ENCODE results near the gene AFAP1L2.
"Not testable (repeated sequence)": the region's sequence is repeated elsewhere in the genome, so short reads cannot be mapped to it uniquely, and the experiment has no call there.

AFAP1L2 gene

DNA sequence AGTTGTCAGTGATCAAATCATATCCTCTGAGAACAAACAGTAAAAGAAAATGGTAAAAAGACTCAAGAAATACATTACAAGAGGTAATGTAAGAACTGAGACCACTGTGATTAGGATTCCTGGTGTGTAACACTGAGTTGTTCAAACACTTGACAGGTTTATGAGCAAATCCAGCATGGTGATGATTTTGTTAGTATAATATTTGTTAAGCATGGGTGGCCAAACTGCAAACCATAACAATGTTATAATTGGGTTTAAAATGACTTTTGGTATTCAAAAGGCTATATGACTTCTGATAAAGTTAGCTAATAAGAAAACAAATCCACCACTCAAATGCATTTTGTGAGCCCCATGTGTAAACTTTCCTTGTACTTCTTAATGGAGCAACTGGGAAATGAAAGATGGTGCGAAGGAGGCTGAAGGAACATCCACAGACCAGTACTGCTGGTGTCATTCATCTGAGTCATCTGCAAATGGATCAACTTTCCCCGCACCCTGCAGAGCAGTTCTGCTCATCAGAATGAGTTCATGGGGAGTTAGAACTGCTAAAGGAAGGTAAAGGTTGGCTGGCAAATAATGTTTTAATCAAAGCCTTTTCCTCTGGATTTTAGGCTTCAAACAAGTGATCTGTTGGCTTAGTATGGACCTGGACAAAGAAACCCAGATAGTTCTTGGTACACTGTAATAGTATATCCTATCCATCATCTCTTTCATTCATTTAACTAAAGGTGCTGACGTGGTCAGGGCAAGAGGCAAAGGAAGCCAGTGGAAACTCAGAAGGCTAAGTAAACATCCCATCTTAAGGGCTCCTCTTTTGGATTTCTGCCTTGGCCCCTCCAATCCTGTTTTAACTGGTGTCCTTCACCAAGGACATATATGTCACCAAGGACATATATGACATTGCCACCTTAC lies 45.0 kb downstream of the AFAP1L2 start:
- DNase-seq, result no peak

DNA sequence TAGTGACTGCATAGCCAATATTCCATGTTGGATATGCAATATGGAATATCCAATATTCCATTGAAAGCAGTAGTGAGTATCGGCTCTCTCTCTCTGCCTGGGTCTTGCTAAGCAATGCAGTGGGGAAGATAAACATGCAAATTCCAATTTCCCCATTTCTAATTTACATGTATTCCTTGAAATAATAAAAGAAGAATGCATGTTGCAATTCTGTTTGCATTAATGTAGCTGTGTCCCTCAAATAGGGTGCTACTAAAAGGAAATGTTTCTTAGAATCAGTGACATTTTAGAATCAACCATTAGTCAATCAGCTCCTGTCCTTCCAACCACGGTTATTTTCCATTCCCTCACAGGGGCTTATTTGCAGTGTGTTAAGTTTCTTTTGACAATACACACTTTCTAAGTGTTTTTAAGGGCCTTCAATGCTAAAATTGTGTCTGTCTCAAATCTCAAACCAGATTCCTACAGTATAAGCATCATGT lies 46.7 kb downstream of the AFAP1L2 start:
- no peak for DNase-seq

DNA sequence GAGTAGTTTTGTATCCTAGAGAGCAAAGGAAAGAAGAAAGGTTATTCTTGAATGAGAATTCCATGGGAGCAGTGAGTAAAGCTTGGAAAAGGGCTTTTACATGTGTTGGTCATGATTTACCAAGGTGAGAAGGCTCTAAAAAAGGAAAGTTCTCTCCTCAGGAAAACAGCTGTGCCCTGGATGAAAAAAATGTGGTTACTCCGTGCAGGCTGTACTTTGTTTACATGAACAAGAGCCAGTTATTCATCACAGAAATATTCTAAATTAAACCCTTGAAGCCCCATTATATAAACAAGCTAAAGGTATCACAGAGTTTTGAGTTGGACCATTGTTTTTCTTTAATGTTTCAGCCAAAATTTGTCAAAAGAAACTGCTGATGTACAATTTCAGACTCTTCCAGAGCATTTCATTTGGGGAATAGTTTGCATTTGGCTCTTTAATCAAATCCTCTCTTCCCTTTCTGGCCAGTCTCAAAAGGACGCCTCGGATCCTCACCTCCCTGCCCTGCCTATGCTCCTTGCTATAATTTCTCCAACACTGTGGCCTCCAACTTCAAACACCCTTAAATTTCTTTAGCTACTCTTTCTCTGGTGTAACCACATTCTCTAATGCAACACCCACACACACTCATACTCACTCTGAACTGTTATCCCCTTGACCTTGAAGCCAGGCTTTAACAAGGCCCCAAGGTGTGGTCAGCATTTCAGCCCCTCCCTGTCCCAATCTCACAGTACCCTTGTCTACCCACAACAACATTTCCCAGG lies 47.4 kb downstream of the AFAP1L2 start:
- DNase-seq, result no peak

DNA sequence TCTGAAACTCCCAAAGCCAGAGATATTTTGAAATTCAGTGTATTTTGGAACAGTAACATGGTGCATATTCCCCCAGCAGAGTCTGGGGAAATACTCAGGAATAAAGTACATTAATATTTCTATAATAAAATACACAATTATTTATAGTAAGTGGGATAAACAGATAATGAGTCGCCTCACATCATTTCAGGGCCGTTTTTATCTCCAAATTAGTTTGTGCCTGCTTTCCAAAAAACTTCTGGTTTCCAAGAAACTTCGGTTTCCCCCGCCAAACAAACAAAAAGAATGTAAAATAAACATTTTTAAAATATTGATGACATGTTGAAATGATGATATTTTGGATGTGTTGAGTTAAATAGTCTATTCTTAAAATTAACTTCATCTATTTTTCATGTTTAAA lies 48.2 kb downstream of the AFAP1L2 start:
- no peak for DNase-seq

DNA sequence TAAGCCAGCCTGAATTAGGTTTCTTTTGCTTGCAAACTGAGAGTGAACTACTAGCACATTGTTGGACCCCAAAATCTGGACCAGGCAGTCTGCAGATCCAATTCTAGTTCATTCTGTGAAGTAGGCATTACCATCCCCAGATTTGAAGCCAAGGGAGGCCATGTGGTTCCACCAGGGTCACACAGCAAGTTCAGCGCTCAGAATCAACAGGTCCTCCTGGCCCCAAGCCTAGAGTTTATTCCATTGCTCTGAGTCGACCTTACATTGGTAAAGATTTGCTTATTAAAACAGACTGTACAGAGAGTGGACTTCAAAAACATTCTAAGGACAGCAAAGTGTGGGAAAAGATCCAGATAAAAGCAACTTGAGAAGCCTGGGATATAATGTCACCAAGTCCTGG lies 50.9 kb downstream of the AFAP1L2 start:
- DNase-seq, result no peak

DNA sequence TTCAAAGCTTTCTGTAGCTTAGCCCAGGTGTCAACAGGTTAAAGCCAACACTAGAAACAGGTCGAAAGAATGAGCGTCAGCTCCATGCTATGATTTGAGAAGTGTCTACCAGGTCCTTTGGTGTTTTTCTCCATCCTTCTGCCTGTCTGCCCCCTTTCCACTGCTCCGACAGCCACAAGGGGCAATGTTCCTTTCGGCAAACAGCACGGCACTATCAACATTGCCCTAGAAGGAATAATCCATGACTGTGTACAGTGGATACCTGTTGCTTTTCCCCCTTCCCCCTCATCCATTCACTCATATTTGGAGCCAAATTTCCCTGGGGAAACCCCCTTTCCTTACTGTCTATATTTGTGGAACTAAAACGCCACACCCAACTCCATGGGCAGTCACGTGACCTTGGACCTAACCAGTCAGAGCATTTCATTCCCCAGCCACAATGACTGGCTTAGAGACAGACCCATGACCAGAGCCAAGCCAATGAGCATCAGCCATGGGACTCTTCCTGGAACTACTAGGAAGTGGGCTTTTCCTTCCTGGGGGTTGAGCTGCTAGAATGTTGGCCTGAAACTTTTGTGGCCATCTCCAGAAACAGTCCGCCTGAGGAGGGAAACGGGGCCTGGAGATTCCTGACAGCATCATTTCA lies 51.5 kb downstream of the AFAP1L2 start:
- DNase-seq, result no peak

DNA sequence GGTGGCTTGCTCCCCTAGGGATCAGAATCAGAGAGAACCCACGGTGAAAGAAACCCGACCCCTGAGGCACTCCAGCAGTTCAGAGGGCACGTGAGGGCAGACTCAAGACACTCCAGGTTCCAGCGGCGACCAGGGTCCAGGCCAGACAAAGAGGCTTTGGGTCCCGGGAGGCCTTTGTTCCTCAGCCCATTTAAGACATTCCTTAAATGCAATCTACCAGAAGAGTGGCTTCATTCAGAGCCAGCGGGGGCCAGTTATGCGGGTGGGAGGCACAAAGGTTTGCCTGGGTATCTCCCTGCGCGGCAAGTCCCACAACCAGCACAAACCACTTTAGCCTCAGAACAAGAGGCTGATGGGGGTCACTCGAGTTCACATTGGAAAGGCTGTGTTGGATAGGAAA lies 53.6 kb downstream of the AFAP1L2 start:
- no peak for DNase-seq

DNA sequence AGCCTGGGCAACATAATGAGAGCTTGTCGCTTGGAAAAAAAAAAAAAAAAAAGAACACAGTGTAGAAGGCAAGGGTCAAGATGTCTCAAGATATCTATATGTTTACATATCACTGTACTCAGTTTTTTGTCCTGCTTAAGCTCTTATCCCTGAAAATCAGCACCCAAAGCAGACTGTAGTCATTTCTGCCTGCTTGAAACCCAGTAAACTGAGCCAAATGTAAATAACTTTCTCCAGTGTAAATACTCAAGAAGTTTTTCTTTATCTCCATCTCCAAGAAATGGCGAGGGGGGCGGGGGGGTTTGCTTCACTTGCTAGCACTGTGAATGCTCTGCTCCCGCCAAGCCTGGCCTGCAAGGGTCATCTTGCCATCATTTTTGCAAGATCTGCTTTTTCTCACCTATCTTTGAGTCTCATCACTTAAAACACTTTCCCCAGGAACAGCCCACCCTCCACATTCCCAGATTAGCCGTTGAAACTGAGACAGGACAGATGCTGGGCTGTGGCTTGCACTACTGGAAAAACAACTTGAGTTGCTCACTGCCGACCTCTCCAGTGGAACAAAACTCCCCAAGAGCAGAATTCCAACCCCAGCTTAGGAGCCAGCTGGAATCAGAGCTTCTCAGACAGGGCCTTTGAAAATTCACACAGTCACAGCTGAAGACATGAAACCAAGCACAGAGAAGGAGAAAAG lies 54.6 kb downstream of the AFAP1L2 start:
- DNase-seq, result no peak

DNA sequence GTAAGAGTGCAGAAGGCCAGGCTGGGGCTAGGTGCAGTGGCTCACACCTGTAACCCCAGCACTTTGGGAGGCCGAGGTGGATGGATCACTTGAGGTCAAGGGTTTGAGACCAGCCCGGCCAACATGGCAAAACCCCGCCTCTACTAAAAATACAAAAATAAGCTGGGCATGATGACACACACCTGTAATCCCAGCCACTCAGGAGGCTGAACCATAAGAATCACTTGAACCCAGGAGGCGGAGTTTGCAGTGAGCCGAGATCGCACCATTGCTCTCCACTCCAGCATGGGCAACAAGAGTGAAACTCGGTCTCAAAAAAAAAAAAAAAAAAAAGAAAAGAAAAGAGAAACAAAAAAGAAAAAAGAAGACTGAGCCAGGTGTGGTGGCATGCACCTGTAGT lies 55.2 kb downstream of the AFAP1L2 start:
- DNase-seq, result not testable (repeated sequence)

DNA sequence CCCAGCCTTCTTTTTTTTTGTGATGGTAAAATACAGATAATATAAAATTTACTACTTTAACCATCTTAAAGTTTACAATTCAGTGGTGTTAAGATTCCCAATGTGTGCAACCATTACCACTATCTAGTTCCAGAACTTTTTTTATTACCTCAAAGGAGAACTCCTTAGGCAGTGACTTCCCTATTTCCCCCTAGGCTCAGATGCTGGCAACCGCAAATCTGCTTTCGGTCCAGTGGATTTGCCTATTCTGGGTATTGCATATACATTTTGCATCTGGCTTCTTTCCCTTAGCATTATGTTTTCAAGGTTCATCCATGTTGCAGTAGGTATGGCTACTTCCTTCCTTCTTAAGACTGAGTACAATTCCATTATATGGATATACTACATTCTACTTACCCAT lies 56.5 kb downstream of the AFAP1L2 start:
- no peak for DNase-seq

DNA sequence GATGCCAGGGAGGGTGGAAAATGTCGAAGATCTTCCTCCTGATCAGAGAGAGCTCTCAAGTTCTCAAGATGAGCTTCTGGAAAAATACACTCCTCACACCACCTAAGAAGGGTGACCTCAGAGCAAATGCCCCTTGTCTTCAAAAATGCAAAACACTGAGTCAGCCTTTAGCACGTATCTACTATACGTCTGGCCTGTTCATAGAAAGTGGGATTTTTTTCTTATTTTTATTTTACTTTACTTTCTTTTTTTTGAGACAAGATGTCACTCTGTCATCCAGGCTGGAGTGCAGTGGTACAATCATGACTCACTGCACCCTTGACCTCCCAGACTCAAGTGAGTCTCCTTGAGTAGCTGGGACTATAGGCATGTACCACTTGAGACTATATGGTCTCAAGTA lies 57.1 kb downstream of the AFAP1L2 start:
- DNase-seq, result no peak

DNA sequence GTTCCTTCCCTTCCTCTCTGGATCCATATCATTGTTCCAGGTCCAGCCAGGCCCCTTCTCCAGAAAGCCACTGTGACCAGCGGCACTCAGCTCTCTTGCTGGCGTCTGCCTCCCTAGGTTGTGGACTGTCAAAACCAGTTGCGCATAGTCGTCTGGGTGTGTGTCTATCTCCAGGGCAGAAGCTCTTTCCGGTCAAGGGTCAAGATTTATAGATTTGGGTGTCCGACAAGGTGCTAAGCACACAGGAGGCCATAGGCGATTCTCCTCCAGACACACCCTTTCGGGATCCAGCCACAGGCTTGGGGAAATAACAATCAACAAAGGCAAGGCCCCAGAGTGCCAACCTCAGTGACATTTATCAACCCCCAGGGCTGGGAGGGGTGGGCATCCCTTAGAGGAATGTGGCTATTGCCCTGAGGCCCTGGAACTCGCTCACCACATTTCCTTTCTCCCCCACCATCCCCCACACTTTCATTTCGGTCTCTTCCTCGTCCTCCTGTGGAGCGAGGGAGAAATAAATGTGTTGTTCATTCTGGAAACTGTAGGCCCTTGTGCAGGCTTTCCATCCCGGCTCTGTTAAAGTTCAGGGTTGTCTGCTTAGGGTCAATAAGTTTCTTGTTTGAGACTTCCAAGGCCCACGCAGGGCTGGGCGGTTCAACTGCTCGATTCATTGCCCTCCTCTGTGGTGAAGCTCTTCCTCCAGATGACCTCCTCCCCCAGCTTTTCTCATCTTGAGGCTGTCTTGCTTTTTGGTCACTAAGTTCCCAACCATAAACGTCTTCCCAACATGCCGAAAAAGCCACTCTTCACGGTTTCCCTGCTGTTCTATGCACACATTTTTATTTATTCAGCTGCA lies 57.9 kb downstream of the AFAP1L2 start:
- no peak for DNase-seq

DNA sequence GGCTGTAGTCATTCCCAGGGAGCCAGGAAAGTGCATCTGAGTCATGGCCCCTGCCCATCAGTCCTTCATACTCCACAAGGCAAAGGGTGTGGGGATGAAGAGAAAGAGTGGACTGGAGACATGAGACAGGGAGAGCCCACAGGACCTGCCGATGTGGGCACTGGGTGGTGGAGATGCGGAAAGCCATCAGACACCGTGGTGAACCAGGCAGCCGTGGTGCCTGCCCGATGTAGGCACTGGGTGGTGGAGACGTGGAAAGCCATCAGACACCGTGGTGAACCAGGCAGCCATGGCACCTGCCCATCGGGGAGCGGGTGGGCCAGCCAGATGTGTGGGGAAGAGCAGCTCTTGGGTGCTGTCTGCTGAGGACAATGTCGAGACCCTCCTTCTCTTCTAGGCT lies 58.6 kb downstream of the AFAP1L2 start:
- no peak for DNase-seq

DNA sequence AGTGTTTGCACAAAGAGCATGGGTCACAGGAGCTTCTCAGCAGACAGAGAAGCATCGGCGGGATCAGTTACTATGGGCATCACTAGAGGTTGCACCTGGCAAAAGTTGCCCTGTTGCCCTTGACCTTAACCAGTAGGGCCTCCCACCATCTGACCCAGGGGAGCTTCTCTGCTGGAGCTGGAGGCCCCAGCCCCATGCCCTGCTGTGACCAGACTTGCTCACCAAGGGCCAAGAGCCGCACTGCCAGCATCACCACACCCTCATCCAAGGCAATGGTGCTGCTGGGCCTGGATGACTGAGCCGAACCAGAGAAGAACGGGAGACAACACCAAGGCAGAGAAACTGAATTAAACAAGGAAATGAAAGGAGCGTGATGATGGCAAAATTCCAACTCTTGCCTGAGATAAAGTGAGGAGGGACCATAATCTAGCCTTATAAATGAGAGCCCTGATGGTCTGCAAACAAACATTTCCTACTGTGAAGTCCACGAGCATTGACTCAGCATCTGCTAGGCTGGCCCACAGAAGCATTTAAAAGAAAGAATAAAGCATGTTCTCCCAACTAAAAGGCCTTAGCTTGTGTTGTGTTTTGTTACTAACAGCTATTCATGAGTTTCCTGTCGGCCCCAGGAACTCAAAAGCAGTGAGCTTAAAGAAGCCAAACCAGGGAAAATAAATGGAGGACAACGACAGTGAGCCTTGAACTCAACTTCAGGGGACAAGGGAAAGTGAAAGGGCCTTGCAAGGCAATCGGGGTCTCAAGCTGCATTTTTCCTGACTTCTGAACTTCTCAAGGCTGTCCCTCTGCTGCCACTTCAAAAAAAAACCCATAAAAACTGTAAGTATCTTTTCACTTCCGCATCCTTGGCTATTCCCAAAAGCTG lies 60.4 kb downstream of the AFAP1L2 start:
- no peak for DNase-seq

DNA sequence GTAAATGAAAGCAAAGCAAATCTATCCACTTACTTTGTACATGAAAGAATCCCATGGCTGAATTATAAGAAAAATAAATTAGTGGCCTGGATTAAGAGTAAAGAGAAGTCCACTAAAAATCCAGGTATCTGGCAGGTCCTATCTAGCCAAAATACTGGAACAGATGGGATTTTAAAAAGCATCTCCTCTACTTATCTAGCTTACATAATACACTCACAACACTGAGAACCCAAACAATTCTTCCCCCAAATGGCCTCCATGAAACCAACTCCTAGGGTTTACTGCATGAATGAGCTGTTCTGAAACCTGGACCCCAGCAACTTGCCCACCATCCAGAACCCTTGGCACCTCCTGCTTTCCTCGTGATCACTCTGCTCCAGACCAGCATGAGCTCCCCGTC lies 61.3 kb downstream of the AFAP1L2 start:
- no peak for DNase-seq

DNA sequence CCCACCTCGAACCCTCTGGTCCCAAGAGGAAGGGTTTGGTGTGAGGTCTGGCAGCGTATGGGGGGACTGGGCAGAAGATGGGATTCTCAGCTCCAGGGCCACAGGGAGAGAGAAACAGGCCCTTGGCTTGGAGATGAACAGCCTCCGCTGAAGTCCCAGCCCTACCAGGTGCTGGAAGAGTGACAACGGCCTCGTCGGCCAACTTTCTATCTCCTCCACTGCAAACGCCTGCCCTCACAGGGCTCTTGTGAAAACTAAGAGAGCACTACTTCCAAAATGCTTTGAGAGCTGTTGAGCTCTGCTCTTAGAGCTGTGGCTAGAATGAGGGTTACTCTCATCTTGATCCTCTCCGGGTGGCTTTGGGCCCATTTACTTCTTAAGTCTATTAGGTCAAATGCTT lies 63.5 kb downstream of the AFAP1L2 start:
- no peak for DNase-seq

DNA sequence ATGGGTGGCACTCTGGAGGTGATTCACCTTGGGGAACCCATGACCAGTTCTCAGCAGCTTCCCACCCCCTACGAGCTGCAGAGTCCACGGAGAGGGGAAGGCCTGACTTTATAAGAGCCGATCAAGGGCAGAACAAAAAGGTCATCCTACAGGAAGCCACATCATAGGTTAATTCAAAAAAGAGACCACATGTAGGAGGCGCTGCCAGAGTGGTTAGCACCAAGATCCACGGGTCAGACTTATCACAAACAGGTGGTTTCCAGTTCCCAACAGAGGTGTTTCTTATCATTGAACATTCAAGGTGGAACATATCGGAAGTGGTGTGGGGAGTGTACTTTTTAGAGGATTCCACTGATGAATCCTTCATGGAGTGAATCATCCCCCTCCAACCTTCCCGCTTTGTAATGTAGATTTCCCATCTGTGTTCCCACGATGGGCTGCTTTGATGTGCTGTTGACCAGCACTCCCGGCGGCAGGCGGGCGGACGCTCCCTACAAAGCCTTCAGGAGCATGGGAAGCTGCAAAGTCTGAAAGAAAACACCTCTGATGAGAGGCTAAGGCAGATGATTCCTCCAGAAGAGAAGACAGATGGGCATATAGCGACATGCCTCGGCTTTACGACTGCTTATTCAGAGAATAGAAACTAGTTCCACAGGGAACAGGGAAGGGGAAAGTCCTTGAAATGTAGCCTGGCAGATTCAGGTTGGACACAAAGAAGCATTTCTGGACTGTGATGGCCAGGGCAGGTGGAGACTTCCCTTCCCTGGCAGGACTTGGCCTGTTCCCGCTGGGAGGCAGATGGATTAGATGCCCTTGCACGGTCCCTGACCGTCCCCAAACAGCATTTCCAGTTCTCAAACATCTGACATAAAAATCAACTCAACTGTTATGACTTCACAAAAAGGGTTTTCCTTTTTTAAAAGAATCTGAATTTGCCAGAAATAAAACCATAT lies 66.5 kb downstream of the AFAP1L2 start:
- no peak for DNase-seq

DNA sequence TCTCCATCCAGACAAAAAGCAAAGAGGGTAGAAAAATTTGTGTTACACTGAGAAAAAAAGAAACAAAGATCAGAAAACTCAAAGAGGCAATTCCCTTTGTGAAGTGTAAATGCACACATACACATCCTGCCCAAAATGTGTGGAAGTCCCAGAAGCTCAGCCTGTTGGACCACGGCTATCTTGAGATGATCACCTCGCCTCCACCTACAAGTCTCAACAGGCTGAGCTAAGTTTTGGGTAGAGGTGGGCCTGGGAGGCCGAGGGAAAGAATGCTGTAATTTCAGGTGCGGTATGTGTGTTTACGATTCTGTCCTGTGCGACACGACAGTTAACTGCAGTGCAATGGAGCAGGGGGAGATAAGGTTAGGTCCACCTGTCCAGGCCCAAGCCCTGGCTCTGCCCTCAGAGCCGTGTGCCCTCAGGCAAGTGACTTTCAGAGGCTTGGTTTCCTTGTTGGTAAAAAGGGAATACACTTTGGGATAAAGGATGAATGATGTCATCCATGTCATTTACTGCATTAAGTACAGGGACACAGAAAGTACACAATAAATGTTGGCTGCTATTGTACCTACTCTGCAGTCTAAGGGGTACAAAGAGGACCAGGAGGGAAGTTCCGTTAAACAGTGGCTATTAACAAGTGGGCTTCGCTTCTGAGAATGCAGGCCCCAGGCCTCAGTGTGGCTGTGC lies 67.3 kb downstream of the AFAP1L2 start:
- no peak for DNase-seq

DNA sequence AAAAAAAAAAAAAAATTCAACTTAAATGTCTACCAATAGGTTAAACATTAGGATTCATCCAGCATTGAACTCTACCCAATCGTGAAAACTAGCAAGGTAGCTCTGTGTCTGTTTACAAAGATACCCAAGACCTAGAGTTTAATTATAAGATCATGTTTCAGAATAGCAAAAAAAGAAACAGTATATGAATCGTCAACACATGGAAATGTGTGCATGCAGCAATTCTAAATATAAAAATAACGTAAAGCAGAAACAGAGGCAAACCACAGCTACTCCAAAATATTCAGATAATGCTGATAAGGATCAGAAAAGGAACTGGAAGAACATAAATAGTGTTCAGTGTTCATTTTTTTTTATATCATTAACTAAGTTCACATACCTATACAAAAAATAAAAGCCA lies 68.7 kb downstream of the AFAP1L2 start:
- no peak for DNase-seq

All from NCI-H1694 (cell line).